GM12878 (cell line): Measurements from ENCODE around the gene SBF2. TPM values are rescaled to one million over a fixed set of nuclear protein-coding genes. Genes with fewer than 3 reads are reported as not detected.

Experiments
- ATAC-seq: fragments of 200-7000 bp; cut with Tn5 transposase; 3 replicates; pipeline ENCODE4 v1.9.1; 2020; ENCODE audit warnings: mild to moderate bottlenecking, moderate library complexity
- BruUV-seq: library from RNA; stranded (reverse); fragments of 400-500 nt; replicated peaks from 2 replicates; lab custom pipeline; 2021; lab: Mats Ljungman, UMichigan
- CTCF ChIA-PET: fragments of 300-600 bp; sonication (Branson Sonifier 250); formaldehyde crosslinking; extraction: SDS; loops from one replicate; lab custom pipeline; 2021; ENCODE audit warnings: inconsistent platforms; lab: Yijun Ruan, JAX
- POLR2A ChIA-PET: fragments of 350-600 bp; formaldehyde crosslinking; extraction: SDS; loops from one replicate; lab custom pipeline; 2021; ENCODE audit warnings: inconsistent platforms; lab: Charles Lee
- RAD21 ChIA-PET: fragments of 300-600 bp; sonication (Branson Sonifier 250); formaldehyde crosslinking; loops from one replicate; lab custom pipeline; 2023; ENCODE audit warnings: antibody characterized with exemption; ENCODE audit not compliant: unreplicated experiment; lab: Charles Lee
- SMC1A ChIA-PET: fragments of 300-600 bp; sonication (Branson Sonifier 250); formaldehyde crosslinking; loops from one replicate; lab custom pipeline; 2023; ENCODE audit not compliant: unreplicated experiment, uncharacterized antibody; lab: Charles Lee
- DNase-seq: peaks from one replicate; pipeline ENCODE4 v3.0.0-alpha.2; 2011; ENCODE audit warnings: low read depth, low spot score
- FAIRE-seq: peaks from 3 replicates; lab custom pipeline; 2011; peaks lifted over from hg19 to GRCh38; lab: Jason Lieb, UNC
- H2AFZ ChIP-seq: 2 replicates; pipeline ENCODE4 v1.6.0; 2011; ENCODE audit warnings: low read depth, low read length, control low read depth; ENCODE audit not compliant: control insufficient read depth
- H3K27ac ChIP-seq: 2 replicates; pipeline ENCODE4 v1.5.1; 2011; ENCODE audit warnings: control low read depth; ENCODE audit not compliant: control insufficient read depth, insufficient read depth
- H3K27me3 ChIP-seq, 2 experiments: replicated peaks in 1 of 2; 2 replicates each; pipeline versions ENCODE4 v1.6.0 to v1.6.1; 2011; ENCODE audit warnings: low read length in 1 of 2; ENCODE audit not compliant: control insufficient read depth in 2 of 2, insufficient read depth in 2 of 2
- H3K36me3 ChIP-seq, 2 experiments: 2 replicates each; pipeline ENCODE4 v1.5.1; 2011; ENCODE audit warnings: low read length in 1 of 2; ENCODE audit not compliant: control insufficient read depth in 2 of 2, insufficient read depth in 2 of 2
- H3K4me1 ChIP-seq: 2 replicates; pipeline ENCODE4 v1.6.1; 2011; ENCODE audit warnings: mild to moderate bottlenecking, low read length, moderate library complexity, mixed read lengths; ENCODE audit not compliant: control insufficient read depth, insufficient read depth
- H3K4me2 ChIP-seq: 2 replicates; pipeline ENCODE4 v1.6.0; 2011; ENCODE audit warnings: control low read depth; ENCODE audit not compliant: control insufficient read depth, insufficient read depth
- H3K4me3 ChIP-seq: fragments of 200-600 bp; sonication (generic); 2 replicates; pipeline ENCODE4 v1.5.1; 2016
- H3K79me2 ChIP-seq: 2 replicates; pipeline ENCODE4 v1.6.0; 2011; ENCODE audit warnings: low read length; ENCODE audit not compliant: control insufficient read depth, insufficient read depth
- H3K9ac ChIP-seq: 2 replicates; pipeline ENCODE4 v1.8.0; 2011; ENCODE audit warnings: low read length, control low read depth, mixed read lengths; ENCODE audit not compliant: control insufficient read depth, insufficient read depth
- H3K9me3 ChIP-seq: replicated peaks from 3 replicates; pipeline ENCODE4 v1.5.1; 2011; ENCODE audit warnings: mild to moderate bottlenecking, low read length; ENCODE audit not compliant: control insufficient read depth, insufficient read depth
- H4K20me1 ChIP-seq: 2 replicates; pipeline ENCODE4 v1.6.0; 2011; ENCODE audit not compliant: control insufficient read depth, insufficient read depth
- CHD2 ChIP-seq: IDR thresholded peaks from 2 replicates; pipeline ENCODE4 v1.6.1; 2011; ENCODE audit warnings: low read depth, low read length, improper control_type of control experiment, borderline replicate concordance
- ELK1 ChIP-seq: IDR thresholded peaks from 2 replicates; pipeline ENCODE4 v1.6.1; 2012; ENCODE audit warnings: low read depth, low read length, improper control_type of control experiment
- MYC ChIP-seq: IDR thresholded peaks from 2 replicates; pipeline ENCODE4 v1.6.1; 2011; ENCODE audit warnings: mild to moderate bottlenecking, low read length, moderate library complexity, inconsistent platforms; ENCODE audit not compliant: insufficient read depth, insufficient replicate concordance, insufficient read length, severe bottlenecking
- NR2C2 ChIP-seq: IDR thresholded peaks from 2 replicates; pipeline ENCODE4 v1.6.1; 2011; ENCODE audit warnings: borderline replicate concordance, low read depth; ENCODE audit not compliant: control insufficient read depth, insufficient read length
- PML ChIP-seq: IDR thresholded peaks from 2 replicates; pipeline ENCODE4 v1.6.1; 2012; ENCODE audit warnings: low read length, inconsistent platforms
- RELA ChIP-seq: fragments of 450-650 bp; IDR thresholded peaks from 2 replicates; pipeline ENCODE4 v1.8.0; 2014; ENCODE audit warnings: borderline replicate concordance; ENCODE audit not compliant: partially characterized antibody
- SMAD1 ChIP-seq: fragments of 450-650 bp; IDR thresholded peaks from 2 replicates; pipeline ENCODE4 v1.6.1; 2018; ENCODE audit warnings: mild to moderate bottlenecking, low read depth; ENCODE audit not compliant: partially characterized antibody
- ZNF384 ChIP-seq: IDR thresholded peaks from 2 replicates; pipeline ENCODE4 v1.6.1; 2012; ENCODE audit warnings: low read depth, mild to moderate bottlenecking, low read length, improper control_type of control experiment, borderline replicate concordance
- WGBS: methylation state at CpG from one replicate; pipeline ENCODE4 v1.1.6; 2016; ENCODE audit warnings: low lambda C conversion rate; ENCODE audit not compliant: insufficient replicate concordance, insufficient coverage; ENCODE audit errors: missing lambda C conversion rate; 5-methylcytosine and 5-hydroxymethylcytosine counted together
- in situ Hi-C: fragments of 300-500 bp; cut with MboI; formaldehyde crosslinking; loops from 9 replicates; pipeline ENCODE4 v1.14.3; 2018; ENCODE audit warnings: mixed read lengths
- intact Hi-C: fragments of 100-400 bp; cut with micrococcal nuclease; formaldehyde crosslinking; loops from one replicate; pipeline ENCODE4 v1.14.2; 2022; ENCODE audit not compliant: unreplicated experiment
- polyA plus RNA-seq, 11 experiments: library from polyadenylated mRNA; depleted of rRNA in 4 of 11; unstranded in 6 of 11; stranded (reverse) in 5 of 11; fragments of >200 nt; fragmentation: Nextera tagmentation in 4 of 11; fragmentation: Illumina TruSeq in 1 of 11; extraction: Ambion mirVana in 4 of 11; extraction: Trizol in 1 of 11; gene quantifications; 1 replicate in 1 of 11; 2 replicates in 10 of 11; pipeline versions ENCODE4 v1.2.1 to v1.2.3, GENCODE V29; 2011 to 2016; ENCODE audit warnings: inconsistent platforms in 2 of 11, missing spikeins in 2 of 11, low read depth in 1 of 11
- total RNA-seq, 4 experiments: library from RNA; depleted of rRNA in 3 of 4; stranded (reverse); fragments of >200 nt in 3 of 4; fragmentation: Illumina TruSeq in 1 of 4; extraction: Trizol in 1 of 4; gene quantifications; 2 replicates each; pipeline versions ENCODE4 v1.2.1 to v1.2.3, GENCODE V29; 2013 to 2021
- TF ChIP-seq, protein P1 (sequence below): IDR thresholded peaks from 2 replicates; pipeline ENCODE4 v1.6.1; 2012; ENCODE audit warnings: low read depth, low read length, improper control_type of control experiment

Gene SBF2
- total and polyA plus RNA-seq, 10 of the 15 experiments (the other 5 are each of a cell fraction or from before 2014, with no cell fraction given) = 0.24 to 2.3 (median 1.1) TPM

DNA sequence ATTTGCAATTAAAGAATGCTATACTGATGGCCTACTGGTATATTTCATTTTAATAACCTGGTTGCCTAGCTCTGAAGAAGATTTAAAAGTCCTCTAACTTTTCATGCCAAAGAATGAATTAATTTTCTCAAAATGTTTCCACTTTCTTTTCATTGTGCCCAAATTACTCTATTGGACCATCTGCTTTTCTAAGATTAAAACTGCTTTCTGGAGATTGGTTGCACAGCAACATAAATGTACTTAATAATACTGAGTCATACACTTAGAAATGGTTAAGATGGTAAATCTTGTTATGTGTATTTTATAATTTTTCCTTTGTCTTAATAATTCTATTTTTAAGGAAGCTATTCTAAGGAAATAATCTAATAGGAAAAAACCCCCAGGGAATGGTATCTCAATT lies 479.9 kb downstream of the SBF2 start:
- Histone ChIP-seq H3K27ac (no peak overlapping the region), H3K4me1 (no peaks in the 10 kb centered on the region), H2AFZ (no peak overlapping the region), H3K27me3 (no peaks in the 10 kb centered on the region), H3K9me3 (no peaks in the 10 kb centered on the region), H3K9ac (no peak overlapping the region), H4K20me1 (no peaks in the 10 kb centered on the region), H3K36me3 (no peaks in the 10 kb centered on the region), H3K4me3 (no peak overlapping the region), H3K4me2 (no peak overlapping the region), H3K79me2 (no peaks in the 10 kb centered on the region)
- RAD21 ChIA-PET = no interaction called here
- POLR2A ChIA-PET = no interaction called here
- FAIRE-seq (no peak), DNase-seq (no peak), ATAC-seq (no peak)
- BruUV-seq = no TSS peak
- TF ChIP-seq CHD2 (no peak), PML (no peak), MYC (no peak), NR2C2 (no peak), SMAD1 (no peak)
- TF ChIP-seq, protein P1, sequence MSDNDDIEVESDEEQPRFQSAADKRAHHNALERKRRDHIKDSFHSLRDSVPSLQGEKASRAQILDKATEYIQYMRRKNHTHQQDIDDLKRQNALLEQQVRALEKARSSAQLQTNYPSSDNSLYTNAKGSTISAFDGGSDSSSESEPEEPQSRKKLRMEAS = no peak
- SMC1A ChIA-PET = interaction anchor here (1.0 kb wide), 1 partner anchor 13 kb away, joined by 3 read pairs; no protein-coding TSS in a partner anchor
- CTCF ChIA-PET = interaction anchor here (0.7 to 0.9 kb wide), 2 partner anchors 12 to 292 kb away, joined by 3 read pairs; no protein-coding TSS in a partner anchor
- in situ Hi-C loops (no loop called here), intact Hi-C loops (no loop called here)

DNA sequence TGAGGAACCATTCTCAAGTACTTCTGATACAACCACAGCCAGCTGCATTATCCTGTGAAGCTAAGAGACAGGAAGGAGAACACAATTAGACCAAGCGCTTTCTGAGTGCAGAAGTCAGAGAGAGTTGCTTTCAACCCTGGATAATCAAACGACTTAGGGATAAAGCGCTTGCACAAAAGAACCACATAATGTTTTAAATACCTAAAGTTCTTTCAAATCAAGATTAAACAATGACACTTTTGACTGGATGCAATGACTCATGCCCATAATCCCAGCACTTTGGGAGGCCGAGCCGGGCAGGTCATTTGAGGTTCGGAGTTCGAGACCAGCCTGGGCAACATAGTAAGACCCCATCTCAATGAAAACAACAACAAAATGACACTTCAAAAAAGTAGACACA lies 485.1 kb downstream of the SBF2 start:
- Histone ChIP-seq H3K27ac (no peak overlapping the region), H2AFZ (no peak overlapping the region), H3K9me3 (no peaks in the 10 kb centered on the region), H3K36me3 (no peaks in the 10 kb centered on the region), H3K79me2 (no peaks in the 10 kb centered on the region), H3K4me2 (no peak overlapping the region), H3K4me1 (no peaks in the 10 kb centered on the region), H3K27me3 (no peaks in the 10 kb centered on the region; a peak in 1 of 4 replicates), H4K20me1 (no peaks in the 10 kb centered on the region), H3K9ac (no peak overlapping the region), H3K4me3 (no peak overlapping the region)
- FAIRE-seq (no peak), ATAC-seq (no peak), DNase-seq (no peak)
- BruUV-seq = no TSS peak
- in situ Hi-C loops (no loop called here), intact Hi-C loops (no loop called here)
- CTCF ChIA-PET = interaction anchor here (0.7 to 1.5 kb wide), 2 partner anchors 50 to 239 kb away, joined by 3 to 4 read pairs; no protein-coding TSS in a partner anchor
- RAD21 ChIA-PET = no interaction called here
- TF ChIP-seq ZNF384 = no peak
- no peak for TF ChIP-seq RELA
- TF ChIP-seq ELK1 = no peak
- POLR2A ChIA-PET = interaction anchor here (0.7 kb wide), 2 partner anchors 232 to 728 kb away, joined by 4 to 5 read pairs; no protein-coding TSS in a partner anchor
- SMC1A ChIA-PET = no interaction called here
- over 99% methylated on average over 7 of the region's 7 CpGs for WGBS
